ENCODE data around the gene TIGD1. TPM values are rescaled to one million over a fixed set of nuclear protein-coding genes. Genes with fewer than 3 reads are reported as not detected.

TIGD1 gene
- total RNA-seq, 1 experiment from 2014 or later, result 14.9 TPM

- intact Hi-C loops (cut with micrococcal nuclease; ENCODE audit: unreplicated experiment), result no loop called here
- peaks cover 42% of the 10 kb centered on the region for H3K4me1 Mint-ChIP-seq (ENCODE audit: low read depth, unreplicated experiment)
- no peaks in the 10 kb centered on the region for H3K27me3 Mint-ChIP-seq (ENCODE audit: unreplicated experiment)
- peaks cover 14% of the 10 kb centered on the region for H3K36me3 Mint-ChIP-seq (ENCODE audit: insufficient read depth, unreplicated experiment)
- DNase-seq, result no peak
- no peak overlapping the region for H3K4me3 Mint-ChIP-seq (ENCODE audit: low read depth, unreplicated experiment)
- TF ChIP-seq, protein P1, sequence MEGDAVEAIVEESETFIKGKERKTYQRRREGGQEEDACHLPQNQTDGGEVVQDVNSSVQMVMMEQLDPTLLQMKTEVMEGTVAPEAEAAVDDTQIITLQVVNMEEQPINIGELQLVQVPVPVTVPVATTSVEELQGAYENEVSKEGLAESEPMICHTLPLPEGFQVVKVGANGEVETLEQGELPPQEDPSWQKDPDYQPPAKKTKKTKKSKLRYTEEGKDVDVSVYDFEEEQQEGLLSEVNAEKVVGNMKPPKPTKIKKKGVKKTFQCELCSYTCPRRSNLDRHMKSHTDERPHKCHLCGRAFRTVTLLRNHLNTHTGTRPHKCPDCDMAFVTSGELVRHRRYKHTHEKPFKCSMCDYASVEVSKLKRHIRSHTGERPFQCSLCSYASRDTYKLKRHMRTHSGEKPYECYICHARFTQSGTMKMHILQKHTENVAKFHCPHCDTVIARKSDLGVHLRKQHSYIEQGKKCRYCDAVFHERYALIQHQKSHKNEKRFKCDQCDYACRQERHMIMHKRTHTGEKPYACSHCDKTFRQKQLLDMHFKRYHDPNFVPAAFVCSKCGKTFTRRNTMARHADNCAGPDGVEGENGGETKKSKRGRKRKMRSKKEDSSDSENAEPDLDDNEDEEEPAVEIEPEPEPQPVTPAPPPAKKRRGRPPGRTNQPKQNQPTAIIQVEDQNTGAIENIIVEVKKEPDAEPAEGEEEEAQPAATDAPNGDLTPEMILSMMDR (IDR thresholded peaks at IDR 0.05; ENCODE audit: unreplicated experiment), result no peak
- H3K27ac Mint-ChIP-seq (ENCODE audit: unreplicated experiment), result no peak overlapping the region
- H3K9me3 Mint-ChIP-seq (ENCODE audit: low read depth, unreplicated experiment), result no peaks in the 10 kb centered on the region
- CTCF ChIA-PET, result no interaction called here
- BruUV-seq (replicated peaks), result no TSS peak
Measured at GRCh38 chr2:232578626-232579025, 28.3 kb upstream of the TIGD1 start.

DNA sequence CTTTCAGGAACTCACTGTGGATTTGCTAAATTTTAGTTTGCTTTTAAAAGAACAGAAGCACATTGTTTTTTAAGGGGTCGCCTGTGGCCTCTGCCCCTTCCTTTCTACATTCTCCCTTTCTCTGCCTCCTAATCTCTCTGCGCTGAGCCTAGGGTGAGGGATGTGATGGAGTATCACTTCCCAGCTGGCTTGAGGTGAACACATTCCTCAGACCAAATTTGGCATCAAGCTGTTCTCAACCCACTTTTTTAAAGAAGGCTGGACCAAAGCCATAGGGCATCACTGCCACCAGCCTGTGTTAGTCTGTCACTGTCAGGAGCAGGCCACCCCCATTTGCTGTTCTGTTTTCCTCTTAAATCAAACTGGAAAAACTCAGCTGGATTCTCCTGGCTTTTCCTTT is 27.5 kb upstream of the TIGD1 start:
- intact Hi-C loops (cut with micrococcal nuclease; ENCODE audit: unreplicated experiment), result no loop called here
- TF ChIP-seq, protein P1 (IDR thresholded peaks at IDR 0.05; ENCODE audit: unreplicated experiment), result no peak
- Mint-ChIP-seq H3K27me3 (ENCODE audit: unreplicated experiment) (no peaks in the 10 kb centered on the region), H3K27ac (ENCODE audit: unreplicated experiment) (no peak overlapping the region), H3K4me1 (ENCODE audit: low read depth, unreplicated experiment) (peaks cover 50% of the 10 kb centered on the region), H3K4me3 (ENCODE audit: low read depth, unreplicated experiment) (no peak overlapping the region), H3K36me3 (ENCODE audit: insufficient read depth, unreplicated experiment) (peaks cover 18% of the 10 kb centered on the region), H3K9me3 (ENCODE audit: low read depth, unreplicated experiment) (no peaks in the 10 kb centered on the region)
- no TSS peak for BruUV-seq (replicated peaks)
- CTCF ChIA-PET, result no interaction called here
- DNase-seq, result no peak

GRCh38 chr2:232576995-232577394 is 26.6 kb upstream of the TIGD1 start:
- BruUV-seq (replicated peaks), result no TSS peak
- TF ChIP-seq, protein P1 (IDR thresholded peaks at IDR 0.05; ENCODE audit: unreplicated experiment), result no peak
- H3K4me3 Mint-ChIP-seq (ENCODE audit: low read depth, unreplicated experiment), result no peak overlapping the region
- no peaks in the 10 kb centered on the region for H3K9me3 Mint-ChIP-seq (ENCODE audit: low read depth, unreplicated experiment)
- H3K36me3 Mint-ChIP-seq (ENCODE audit: insufficient read depth, unreplicated experiment), result peaks cover 15% of the 10 kb centered on the region
- no peaks in the 10 kb centered on the region for H3K27me3 Mint-ChIP-seq (ENCODE audit: unreplicated experiment)
- H3K27ac Mint-ChIP-seq (ENCODE audit: unreplicated experiment), result no peak overlapping the region
- no peak for DNase-seq
- intact Hi-C loops (cut with micrococcal nuclease; ENCODE audit: unreplicated experiment), result no loop called here
- peaks cover 54% of the 10 kb centered on the region for H3K4me1 Mint-ChIP-seq (ENCODE audit: low read depth, unreplicated experiment)
- CTCF ChIA-PET, result no interaction called here

GRCh38 chr2:232575404-232575746 is 25.0 kb upstream of the TIGD1 start:
- peaks cover 57% of the 10 kb centered on the region for H3K4me1 Mint-ChIP-seq (ENCODE audit: low read depth, unreplicated experiment)
- CTCF ChIA-PET, result no interaction called here
- no peak overlapping the region for H3K27ac Mint-ChIP-seq (ENCODE audit: unreplicated experiment)
- TF ChIP-seq, protein P1 (IDR thresholded peaks at IDR 0.05; ENCODE audit: unreplicated experiment), result no peak
- H3K4me3 Mint-ChIP-seq (ENCODE audit: low read depth, unreplicated experiment), result no peak overlapping the region
- intact Hi-C loops (cut with micrococcal nuclease; ENCODE audit: unreplicated experiment), result no loop called here
- peaks cover 18% of the 10 kb centered on the region for H3K36me3 Mint-ChIP-seq (ENCODE audit: insufficient read depth, unreplicated experiment)
- no peak for DNase-seq
- H3K27me3 Mint-ChIP-seq (ENCODE audit: unreplicated experiment), result no peaks in the 10 kb centered on the region
- BruUV-seq (replicated peaks), result no TSS peak
- no peaks in the 10 kb centered on the region for H3K9me3 Mint-ChIP-seq (ENCODE audit: low read depth, unreplicated experiment)
